ENCODE measurements around the gene ZBTB11.
"Not testable (repeated sequence)": the region's sequence is repeated elsewhere in the genome, so short reads cannot be mapped to it uniquely, and the experiment has no call there.

ZBTB11 gene

DNA sequence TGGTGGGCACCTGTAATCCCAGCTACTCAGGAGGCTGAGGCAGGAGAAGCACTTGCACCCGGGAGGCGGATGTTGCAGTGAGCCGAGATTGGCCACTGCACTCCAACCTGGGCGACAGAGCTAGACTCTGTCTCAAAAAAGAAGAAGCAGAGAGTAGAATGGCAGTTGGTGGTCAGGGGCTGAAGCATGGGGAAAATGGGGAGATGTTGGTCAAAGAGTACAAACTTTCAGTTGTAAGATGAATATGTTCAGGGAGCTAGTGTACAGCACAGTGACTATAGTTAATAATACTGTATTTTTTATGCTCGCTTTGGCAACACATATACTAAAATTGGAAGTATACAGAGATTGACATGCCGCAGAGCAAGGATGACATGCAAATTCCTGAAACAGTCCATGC is 61.4 kb downstream of the ZBTB11 start:
- DNase-seq: no peak

DNA sequence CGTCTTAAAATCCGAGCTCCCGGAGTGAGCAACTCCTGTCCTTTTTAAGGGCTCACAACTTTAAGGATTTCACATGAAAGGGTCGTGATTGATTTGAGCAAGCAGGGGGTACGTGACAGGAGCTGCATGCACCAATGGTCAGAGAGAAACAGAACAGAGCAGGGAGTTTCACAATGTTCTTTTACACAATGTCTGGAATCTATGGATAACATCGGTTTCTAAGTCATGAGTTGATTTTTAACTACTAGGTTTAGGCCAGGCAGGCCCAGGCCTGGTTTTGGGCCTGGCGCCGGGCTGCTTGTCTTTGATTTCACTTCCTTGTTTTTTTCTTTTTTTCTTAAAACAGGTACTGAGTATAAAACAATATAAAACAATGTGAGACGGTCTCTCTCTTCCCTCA is 63.9 kb downstream of the ZBTB11 start:
- not testable (repeated sequence) for DNase-seq

GRCh38 chr3:101611023-101611422 is 65.9 kb downstream of the ZBTB11 start:
- DNase-seq: no peak

GRCh38 chr3:101605398-101605797 is 71.5 kb downstream of the ZBTB11 start:
- DNase-seq: not testable (repeated sequence)

DNA sequence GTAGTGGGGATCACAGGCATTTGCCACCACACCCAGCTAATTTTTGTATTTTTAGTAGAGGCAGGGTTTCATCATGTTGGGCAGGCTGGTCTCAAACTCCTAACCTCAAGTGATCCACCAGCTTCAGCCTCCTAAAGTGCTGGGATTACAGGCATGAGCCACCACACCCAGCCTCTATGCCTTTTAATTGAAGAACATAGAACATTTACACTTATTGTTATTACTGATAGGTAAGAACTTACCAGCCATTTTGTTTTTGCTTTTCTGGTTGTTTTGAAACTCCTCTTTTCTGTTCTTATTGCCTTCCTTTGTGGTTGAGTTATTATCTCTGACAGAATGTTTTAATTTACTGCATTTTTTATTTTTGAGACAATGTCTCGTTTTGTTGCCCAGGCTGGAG is 73.7 kb downstream of the ZBTB11 start:
- no peak for DNase-seq

- no peak for DNase-seq
Observed at GRCh38 chr3:101602731-101603130, 74.2 kb downstream of the ZBTB11 start.

Measured in activated naive CD4-positive, alpha-beta T cell treated with anti-CD3 and anti-CD28 coated beads, Interleukin-2, amount 50 U/mL, for 16 hours (primary cell).